Activated CD4-positive, alpha-beta T cell treated with anti-CD3 and anti-CD28 coated beads, Interleukin-2, amount 50 U/mL, for 1 hour (primary cell): ENCODE data around the gene ENTPD8.
"Not testable (repeated sequence)": the region's sequence is repeated elsewhere in the genome, so short reads cannot be mapped to it uniquely, and the experiment has no call there.

Source experiments
- DNase-seq: peaks from one replicate; pipeline ENCODE4 v3.0.0-alpha.2; 2020

Gene ENTPD8

DNA sequence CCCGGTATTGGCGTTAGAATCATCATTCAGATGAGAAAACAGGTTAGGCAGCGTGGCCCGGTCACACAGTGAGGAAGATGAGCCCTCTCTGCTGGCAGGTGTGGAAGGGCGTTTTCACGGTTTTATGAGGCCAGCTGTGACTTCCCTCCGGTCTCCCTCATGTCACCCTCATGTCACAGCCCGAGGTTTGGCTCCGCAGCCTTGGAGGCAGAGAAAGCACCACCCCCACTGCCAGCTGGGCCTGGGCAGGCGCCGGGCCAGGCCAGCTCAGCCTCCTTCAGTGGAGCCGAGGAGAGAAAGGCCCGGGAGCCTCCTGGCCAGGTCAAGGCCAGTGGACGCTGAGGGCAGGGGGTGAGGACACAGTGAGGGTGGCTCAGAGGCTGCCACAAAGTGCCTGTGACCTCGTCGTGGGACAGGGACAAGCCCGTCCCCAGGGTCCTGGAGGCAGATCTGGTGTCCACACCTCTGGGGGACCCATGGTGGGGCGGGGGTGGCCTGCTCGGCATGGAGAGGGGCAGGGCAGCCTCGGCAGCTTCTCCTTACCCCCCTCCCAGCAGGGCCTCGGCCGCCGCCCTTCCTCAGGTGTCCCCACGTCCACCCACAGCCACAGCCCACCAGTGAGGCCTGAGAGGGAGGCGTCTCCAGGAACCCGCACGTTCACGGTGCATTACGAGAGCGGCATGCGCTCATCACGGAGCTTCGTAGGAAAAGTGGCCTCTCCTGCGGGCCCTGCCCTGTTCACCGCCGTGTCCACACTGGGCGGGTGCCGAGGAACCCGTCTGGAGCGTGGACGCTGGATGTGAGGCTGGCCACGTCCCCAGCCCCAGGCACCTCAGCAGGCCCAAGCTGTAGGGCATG lies 50.4 kb downstream of the ENTPD8 start:
- no peak for DNase-seq

DNA sequence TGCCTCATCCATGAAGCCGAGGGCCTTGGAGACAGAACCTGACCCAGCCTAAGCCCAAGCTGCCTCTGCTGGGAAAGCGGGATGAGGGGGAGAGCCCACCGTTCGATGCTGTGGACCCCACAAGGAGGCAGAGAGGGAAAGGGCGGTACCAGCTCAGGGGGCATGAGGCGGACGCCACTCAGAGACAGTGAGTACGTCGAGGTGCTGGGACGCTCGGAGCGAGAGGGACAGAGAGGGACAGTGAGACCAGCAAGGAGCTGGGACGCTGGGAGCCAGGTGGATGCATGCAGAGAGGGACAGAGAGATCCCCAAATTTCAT lies 51.8 kb downstream of the ENTPD8 start:
- no peak for DNase-seq

DNA sequence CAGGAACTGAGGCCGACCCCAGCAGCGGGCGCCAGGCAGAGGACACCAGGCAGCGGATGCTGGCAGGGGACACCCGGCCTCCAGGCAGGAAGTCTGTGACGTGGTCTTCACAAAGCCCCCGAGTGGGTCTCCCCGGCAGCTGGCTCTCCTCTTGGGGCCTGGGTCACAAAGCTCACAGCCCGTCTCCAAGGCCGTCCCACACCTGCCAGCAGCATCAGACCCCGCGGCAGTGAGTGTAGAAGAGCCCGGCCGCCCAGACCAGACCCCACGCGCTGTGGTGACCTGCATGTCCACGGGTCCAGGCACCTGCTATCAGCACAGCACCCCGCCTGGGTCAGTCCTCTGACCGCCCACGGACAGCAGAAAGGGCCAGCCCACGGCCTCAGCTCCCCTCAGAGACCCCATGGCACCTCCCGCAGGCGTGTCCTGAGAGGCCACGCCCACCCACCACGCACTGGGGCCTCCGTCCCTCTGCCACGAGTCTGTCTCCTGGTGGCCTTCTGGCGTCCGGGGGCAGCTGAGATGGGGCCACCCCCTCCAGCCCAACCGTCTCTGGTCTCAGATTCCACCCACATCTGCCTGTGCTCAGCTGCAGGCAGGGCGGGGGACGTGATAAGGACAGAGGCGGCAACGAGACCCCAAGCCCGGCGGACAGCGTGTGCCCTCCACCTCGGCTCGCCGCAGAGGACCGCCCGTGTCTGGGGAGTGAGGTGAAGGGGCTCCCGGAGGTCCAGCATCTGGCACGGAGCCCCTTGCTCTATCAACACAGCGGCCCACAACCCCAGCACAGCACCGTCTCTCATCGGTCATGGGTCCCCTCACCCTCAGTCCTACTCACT lies 52.3 kb downstream of the ENTPD8 start:
- DNase-seq, result no peak

DNA sequence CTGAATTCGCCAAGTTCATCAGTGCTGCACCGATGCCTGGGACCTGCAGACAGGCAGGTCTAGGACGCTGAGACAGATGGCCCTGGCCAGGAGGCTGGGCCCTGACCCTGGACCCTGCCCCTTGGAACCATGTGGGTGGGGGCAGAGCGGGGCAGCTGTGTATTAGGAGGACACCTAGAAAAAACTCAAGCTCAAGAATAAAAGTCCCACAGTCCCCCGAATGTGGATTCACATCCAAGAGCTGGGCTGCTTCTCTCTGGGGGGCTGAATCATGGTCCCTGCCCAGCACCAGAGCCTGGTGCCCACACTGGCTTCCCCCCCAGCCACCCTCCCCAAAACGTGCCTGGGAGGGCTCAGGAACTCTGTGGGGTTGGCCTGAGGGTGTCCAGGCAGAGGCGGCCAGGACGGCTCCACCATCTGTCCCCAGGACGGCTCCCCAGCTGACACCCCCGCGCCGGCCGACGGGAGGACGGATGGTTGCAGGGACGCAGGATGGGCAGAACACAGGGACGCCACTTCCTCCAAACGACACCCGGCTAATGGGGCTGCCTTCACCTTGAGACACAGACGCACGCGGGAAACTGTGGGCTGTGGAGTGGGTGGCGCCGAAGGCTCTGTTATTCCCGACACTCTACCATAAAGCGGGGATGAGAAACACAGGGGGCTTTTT lies 53.1 kb downstream of the ENTPD8 start:
- DNase-seq, result no peak

DNA sequence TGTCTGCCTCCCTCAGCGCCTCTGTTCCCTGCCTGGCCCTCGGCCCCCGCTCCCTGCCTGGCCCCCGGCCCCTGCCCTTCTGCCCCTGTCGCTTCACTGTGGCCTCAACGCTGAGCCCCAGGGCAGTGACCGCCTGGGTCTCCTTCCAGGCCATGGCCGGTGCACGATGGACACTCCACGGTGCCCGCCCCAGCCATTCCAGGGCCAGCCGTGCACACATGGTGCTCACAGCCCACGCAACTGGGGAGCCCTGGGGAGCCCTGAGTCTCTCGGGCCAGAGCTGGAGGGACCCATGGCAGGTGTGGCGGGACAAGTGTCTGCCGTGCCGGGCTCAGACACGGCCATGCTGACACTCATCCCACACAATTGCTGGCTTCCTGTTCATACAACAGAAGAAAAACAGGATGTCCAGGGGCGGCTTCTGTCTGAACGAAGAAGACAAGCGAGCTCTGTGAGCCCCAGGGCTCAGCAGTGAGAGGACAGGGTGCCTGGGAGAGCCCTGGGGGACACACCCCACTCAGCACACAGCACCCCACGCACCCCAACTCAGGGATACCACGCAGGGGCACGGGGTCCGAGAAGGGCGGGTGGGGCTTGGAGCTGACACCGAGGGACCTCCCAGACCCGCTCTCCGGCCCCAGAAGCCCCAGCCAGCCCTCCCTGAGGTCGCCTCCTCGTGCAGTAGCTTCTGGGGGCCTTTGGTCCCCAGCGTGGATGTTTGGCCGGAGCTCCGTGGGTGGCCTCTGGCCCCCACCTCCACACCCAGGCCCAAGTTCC lies 53.9 kb downstream of the ENTPD8 start:
- DNase-seq, result peak; percentile 39

DNA sequence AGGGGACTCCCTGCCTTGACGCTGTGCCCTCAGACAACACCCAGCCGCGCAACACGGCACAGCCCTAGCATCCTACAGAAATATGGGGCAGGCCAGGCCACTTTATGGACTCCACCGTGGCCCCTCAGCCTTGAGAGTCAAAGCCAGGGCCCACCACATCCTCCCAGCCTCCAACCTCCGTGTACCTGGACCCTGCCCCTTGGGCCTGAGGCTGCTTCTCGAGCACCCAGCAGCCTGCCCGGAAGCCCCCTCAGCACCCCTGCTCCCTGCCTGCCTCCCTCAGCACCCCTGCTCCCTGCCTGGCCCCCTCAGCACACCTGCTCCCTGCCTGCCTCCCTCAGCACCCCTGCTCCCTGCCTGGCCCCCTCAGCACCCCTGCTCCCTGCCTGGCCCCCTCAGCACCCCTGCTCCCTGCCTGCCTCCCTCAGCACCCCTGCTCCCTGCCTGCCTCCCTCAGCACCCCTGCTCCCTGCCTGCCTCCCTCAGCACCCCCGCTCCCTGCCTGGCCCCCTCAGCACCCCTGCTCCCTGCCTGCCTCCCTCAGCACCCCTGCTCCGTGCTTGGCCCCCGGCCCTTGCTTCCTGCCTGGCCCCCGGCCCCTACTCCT lies 54.5 kb downstream of the ENTPD8 start:
- not testable (repeated sequence) for DNase-seq

DNA sequence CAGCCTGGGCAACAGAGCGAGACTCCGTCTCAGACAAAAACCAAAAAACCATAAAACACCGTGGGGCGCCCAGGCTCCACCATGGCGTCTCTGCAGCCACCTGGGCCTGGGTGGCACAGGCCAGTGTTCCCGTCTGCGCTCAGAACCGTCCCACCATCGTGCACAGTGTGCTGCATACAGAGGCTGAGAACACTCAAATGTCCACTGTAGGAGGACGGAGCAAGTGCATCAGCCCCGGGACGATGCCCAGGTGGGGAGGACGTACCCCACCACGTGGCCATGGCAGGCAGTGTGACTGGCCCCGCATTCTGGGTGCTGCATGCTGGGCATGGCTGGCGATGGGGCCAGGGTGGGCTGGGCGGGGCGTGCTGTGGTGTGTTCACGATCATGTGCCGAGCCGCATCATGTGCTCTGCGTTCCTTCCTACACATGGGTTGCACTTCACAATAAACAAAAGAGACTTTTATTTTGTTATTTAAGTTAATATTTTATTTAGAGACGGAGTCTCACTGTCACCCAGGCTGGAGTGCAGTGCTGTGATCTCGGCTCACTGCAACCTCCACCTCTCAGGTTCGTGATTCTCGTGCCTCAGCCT lies 56.0 kb downstream of the ENTPD8 start:
- DNase-seq, result no peak
